Heart right ventricle (tissue), 16 donors: ENCODE measurements around the gene COPZ2. TPM values are rescaled to one million over a fixed set of nuclear protein-coding genes. Genes with fewer than 3 reads are reported as not detected.

Experiments
- ATAC-seq, 8 donors: fragments of 200-7000 bp; cut with Tn5 transposase; one replicate each; pipeline ENCODE4 v1.9.1; 2020; ENCODE audit warnings: mild to moderate bottlenecking in 8 of 8, moderate library complexity in 8 of 8, moderate number of reproducible peaks in 1 of 8
- DNase-seq, 2 donors: peaks; one replicate each; pipeline ENCODE4 v3.0.0-alpha.2; 2020
- H3K27ac ChIP-seq, 10 donors: fragments of 200-600 bp; sonication (generic) in 2 of 10; one replicate each; pipeline versions ENCODE4 v1.5.0 to v1.8.0; 2020 to 2022; ENCODE audit warnings: mild to moderate bottlenecking in 3 of 10
- H3K27me3 ChIP-seq, 7 donors: fragments of 200-600 bp; one replicate each; pipeline ENCODE4 v1.8.0; 2021 to 2022; ENCODE audit warnings: mild to moderate bottlenecking in 2 of 7
- H3K36me3 ChIP-seq, 9 donors: fragments of 200-600 bp; sonication (generic) in 1 of 9; one replicate each; pipeline versions ENCODE4 v1.5.0 to v1.8.0; 2020 to 2022; ENCODE audit warnings: mild to moderate bottlenecking in 2 of 9
- H3K4me1 ChIP-seq, 9 donors: fragments of 200-600 bp; sonication (generic) in 1 of 9; one replicate each; pipeline versions ENCODE4 v1.5.0 to v1.8.0; 2020 to 2022; ENCODE audit warnings: mild to moderate bottlenecking in 4 of 9
- H3K4me3 ChIP-seq, 10 donors: fragments of 200-600 bp; sonication (generic) in 2 of 10; one replicate each; pipeline versions ENCODE4 v1.5.0 to v1.8.0; 2020 to 2022; ENCODE audit warnings: mild to moderate bottlenecking in 7 of 10, moderate library complexity in 2 of 10
- H3K9me3 ChIP-seq, 11 donors: fragments of 200-600 bp in 10 of 11; sonication (generic) in 2 of 11; one replicate each; pipeline versions ENCODE4 v1.5.0 to v1.8.0; 2013 to 2022; ENCODE audit warnings: mild to moderate bottlenecking in 2 of 11, control low read depth in 1 of 11, moderate library complexity in 1 of 11
- CTCF ChIP-seq, 9 donors: fragments of 200-600 bp; sonication (generic) in 2 of 9; IDR thresholded peaks; one replicate each; pipeline versions ENCODE4 v1.5.0 to v1.8.0; 2021 to 2022; ENCODE audit warnings: antibody characterized with exemption in 9 of 9, mild to moderate bottlenecking in 5 of 9, moderate library complexity in 1 of 9
- WGBS, 2 donors: extraction: QIAGEN DNeasy Blood & Tissue Kit; methylation state at CpG; one replicate each; pipeline ENCODE4 v1.1.7; 2013; ENCODE audit warnings: inconsistent platforms in 1 of 2; 5-methylcytosine and 5-hydroxymethylcytosine counted together
- intact Hi-C, 10 donors: fragments of 100-400 bp; cut with DNase I; formaldehyde crosslinking; loops; one replicate each; pipeline versions ENCODE4 v1.11.1 to v1.14.2; 2022
- polyA plus RNA-seq, 2 donors: library from polyadenylated mRNA; stranded (reverse); fragments of 200-250 nt; gene quantifications; one replicate each; pipeline ENCODE4 v1.2.3, GENCODE V29; 2013
- total RNA-seq, 10 donors: library from RNA; stranded (reverse); fragmentation: NEBNext Ultra II Directional in 3 of 10; extraction: Animal tissue kit (Norgen Biotek cat#: 25700) in 3 of 10; gene quantifications; one replicate each; pipeline versions ENCODE4 v1.2.1 to v1.2.4, GENCODE V29; 2021 to 2023
- donor health status: Arrhythmogenic right ventricular cardiomyopathy.
- donor health status: ischemic (EF 13 %, LVEDD 7.1; RV severe dilation, severe dysfunction).
- donor health status: healthy with polysubstance abuse.
- donor health status: DM: no; HTN: yes; CAD: no.
- donor health status: DM: no; HTN: no; CAD: no.
- donor health status: ischemic (EF 25% LVEDD 6.9; RV normal size, moderate dysfunction).
- donor health status: ischemic (EF 25% LVEDD 5.7; RV mildly dilated, moderate dysfunction).
- donor health status: healthy.
- donor health status: DM: yes; HTN: yes; CAD: no.
- donor health status: Ischemic cardiomyopathy.
- donor health status: ischemic (EF 35%, LVEDD 5.7; RV mildly dilated, moderate dysfunction).
- donor health status: nonischemic (EF 11% LVEDD 7.7; RV severe dilation, severe dysfunction).
- donor health status: DM: yes; HTN: yes; CAD: no.
- donor health status: PGD.
- donor health status: ischemic (EF 29% LVEDD 5.4; RV normal size, mild dysfunction).
- donor health status: nonischemic (EF 23%, LVEDD 6.1; RV moderate dilation, normal function).

COPZ2 gene
- total and polyA plus RNA-seq, 12 donors = 17.5 to 67.3 (median 59.1) TPM

- 47 to 54% methylated on average over 11 of the region's 11 CpGs for WGBS, 2 donors
- TF ChIP-seq CTCF (IDR thresholded peaks at IDR 0.05) = no peak
- Histone ChIP-seq H3K36me3 (peaks cover 0 to 66% (median 35%) of the 10 kb centered on the region in 9 donors), H3K27ac (peak overlapping the region in 9 of 10 donors; percentile 17 to 77 (median 58)), H3K4me1 (peaks cover 0 to 37% (median 17%) of the 10 kb centered on the region in 9 donors), H3K27me3 (no peaks in the 10 kb centered on the region), H3K9me3 (no peaks in the 10 kb centered on the region), H3K4me3 (no peak overlapping the region)
- ATAC-seq (peak in 7 of 8 donors; percentile 43 to 89 (median 69)), DNase-seq (peak in 1 of 2 donors; percentile 16)
- intact Hi-C loops = loop anchor here in 1 of 10 donors (5.0 kb wide), 1 partner anchor 34 kb away; no protein-coding TSS in a partner anchor
Observed at GRCh38 chr17:47983492-47984223, 53.9 kb downstream of the COPZ2 start.

GRCh38 chr17:47982645-47983390, 54.8 kb downstream of the COPZ2 start:
- Histone ChIP-seq H3K4me1 (peaks cover 0 to 37% (median 17%) of the 10 kb centered on the region in 9 donors), H3K9me3 (no peaks in the 10 kb centered on the region), H3K4me3 (no peak overlapping the region), H3K27ac (peak overlapping the region in 4 of 10 donors; percentile 0 to 77 (median 70)), H3K27me3 (no peaks in the 10 kb centered on the region), H3K36me3 (peaks cover 0 to 74% (median 36%) of the 10 kb centered on the region in 9 donors)
- no peak for DNase-seq
- ATAC-seq = no peak
- intact Hi-C loops = loop anchor here in 1 of 10 donors (5.0 kb wide), 1 partner anchor 34 kb away; no protein-coding TSS in a partner anchor
- WGBS, 2 donors = 81 to 84% methylated on average over 9 of the region's 9 CpGs
- TF ChIP-seq CTCF (IDR thresholded peaks at IDR 0.05) = no peak

- H3K27me3 ChIP-seq = no peaks in the 10 kb centered on the region
- WGBS, 2 donors = 57 to 65% methylated on average over 14 of the region's 14 CpGs
- no peak overlapping the region for H3K27ac ChIP-seq
- intact Hi-C loops = loop anchor here in 1 of 10 donors (5.0 kb wide), 1 partner anchor 35 kb away; no protein-coding TSS in a partner anchor
- ATAC-seq (no peak), DNase-seq (no peak)
- H3K4me3 ChIP-seq = no peak overlapping the region
- H3K4me1 ChIP-seq = peaks cover 0 to 37% (median 16%) of the 10 kb centered on the region in 9 donors
- H3K36me3 ChIP-seq = peaks cover 0 to 81% (median 41%) of the 10 kb centered on the region in 9 donors
- no peaks in the 10 kb centered on the region for H3K9me3 ChIP-seq
- no peak for TF ChIP-seq CTCF (IDR thresholded peaks at IDR 0.05)
Observed at GRCh38 chr17:47982091-47982617, 55.4 kb downstream of the COPZ2 start.

GRCh38 chr17:47981462-47981861, 56.1 kb downstream of the COPZ2 start:
- DNase-seq (no peak), ATAC-seq (no peak)
- 91 to 93% methylated on average over 9 of the region's 9 CpGs for WGBS, 2 donors
- TF ChIP-seq CTCF (IDR thresholded peaks at IDR 0.05) = no peak
- peak overlapping the region in 1 of 10 donors; percentile 22 for H3K27ac ChIP-seq
- no peaks in the 10 kb centered on the region for H3K27me3 ChIP-seq
- intact Hi-C loops = loop anchor here in 1 of 10 donors (5.0 kb wide), 1 partner anchor 36 kb away; no protein-coding TSS in a partner anchor
- peaks cover 0 to 37% (median 15%) of the 10 kb centered on the region in 9 donors for H3K4me1 ChIP-seq
- H3K36me3 ChIP-seq = peaks cover 0 to 88% (median 47%) of the 10 kb centered on the region in 9 donors
- no peaks in the 10 kb centered on the region for H3K9me3 ChIP-seq
- H3K4me3 ChIP-seq = no peak overlapping the region
